Sigmoid colon (tissue), 7 donors: ENCODE results near the gene SCAF4. TPM values are rescaled to one million over a fixed set of nuclear protein-coding genes. Genes with fewer than 3 reads are reported as not detected.
"Not testable (repeated sequence)": the region's sequence is repeated elsewhere in the genome, so short reads cannot be mapped to it uniquely, and the experiment has no call there.

Source experiments
- DNase-seq: peaks from one replicate; pipeline ENCODE4 v3.0.0-alpha.2; 2019
- H3K27ac ChIP-seq, 4 donors: fragments of 200-600 bp; sonication (generic); one replicate each; pipeline ENCODE4 v1.5.1; 2016 to 2019; ENCODE audit warnings: mild to moderate bottlenecking in 1 of 4
- H3K27me3 ChIP-seq, 3 donors: fragments of 200-600 bp; sonication (generic); one replicate each; pipeline ENCODE4 v1.5.1; 2019; ENCODE audit warnings: mild to moderate bottlenecking in 1 of 3
- H3K36me3 ChIP-seq, 4 donors: fragments of 200-600 bp; sonication (generic); one replicate each; pipeline ENCODE4 v1.5.1; 2016 to 2019
- H3K4me1 ChIP-seq, 4 donors: fragments of 200-600 bp; sonication (generic); one replicate each; pipeline ENCODE4 v1.5.1; 2017 to 2019
- H3K4me3 ChIP-seq, 4 donors: fragments of 200-600 bp; sonication (generic); one replicate each; pipeline ENCODE4 v1.5.1; 2017 to 2019; ENCODE audit warnings: mild to moderate bottlenecking in 2 of 4, moderate library complexity in 1 of 4
- H3K9me3 ChIP-seq, 4 donors: fragments of 200-600 bp in 3 of 4; sonication (generic) in 3 of 4; one replicate each; pipeline versions ENCODE4 v1.5.1 to v1.6.1; 2013 to 2019
- CTCF ChIP-seq, 4 experiments: fragments of 450-650 bp in 3 of 4; fragments of 200-600 bp in 1 of 4; IDR thresholded peaks; one replicate each; pipeline ENCODE4 v1.5.1; 2016 to 2019; ENCODE audit warnings: antibody characterized with exemption in 4 of 4, mild to moderate bottlenecking in 3 of 4, moderate library complexity in 2 of 4
- EP300 ChIP-seq, 4 donors: sonication (generic); formaldehyde crosslinking; IDR thresholded peaks; one replicate each; pipeline ENCODE4 v1.6.1; 2017; ENCODE audit warnings: antibody characterized with exemption in 4 of 4
- POLR2A ChIP-seq, 2 donors: fragments of 450-650 bp; IDR thresholded peaks; one replicate each; pipeline ENCODE4 v1.6.1; 2016; ENCODE audit warnings: antibody characterized with exemption in 2 of 2, mild to moderate bottlenecking in 2 of 2, moderate library complexity in 2 of 2
- POLR2AphosphoS5 ChIP-seq, 4 donors: sonication (generic); formaldehyde crosslinking; IDR thresholded peaks; one replicate each; pipeline ENCODE4 v1.6.1; 2017; ENCODE audit warnings: antibody characterized with exemption in 4 of 4
- WGBS, 2 donors: extraction: QIAGEN DNeasy Blood & Tissue Kit; methylation state at CpG; one replicate each; pipeline ENCODE4 v1.1.7; 2013; 5-methylcytosine and 5-hydroxymethylcytosine counted together
- intact Hi-C: fragments of 100-400 bp; cut with DNase I; formaldehyde crosslinking; loops from one replicate; pipeline ENCODE4 v1.15.1; 2023
- polyA plus RNA-seq, 3 donors: library from polyadenylated mRNA; stranded (reverse); fragments of 200-250 nt; gene quantifications; one replicate each; pipeline ENCODE4 v1.2.3, GENCODE V29; 2013
- total RNA-seq, 4 donors: library from RNA; depleted of rRNA; stranded (reverse); fragments of >200 nt; gene quantifications; one replicate each; pipeline ENCODE4 v1.1.0, GENCODE V29; 2016
- donor health status: healthy with polysubstance abuse.
- donor health status: Bipolar disorder and iron deficiency.
- donor health status: healthy.

SCAF4 gene
- total and polyA plus RNA-seq, 7 donors: 6.0 to 19.1 (median 11.4) TPM

GRCh38 chr21:31667639-31668038 lies 64.3 kb downstream of the SCAF4 start:
- no peaks in the 10 kb centered on the region for H3K27me3 ChIP-seq
- DNase-seq: no peak
- peaks cover 0 to 80% (median 28%) of the 10 kb centered on the region in 4 donors for H3K36me3 ChIP-seq
- intact Hi-C loops: no loop called here
- H3K4me3 ChIP-seq: no peak overlapping the region
- no peaks in the 10 kb centered on the region for H3K9me3 ChIP-seq
- no peak overlapping the region for H3K27ac ChIP-seq
- TF ChIP-seq CTCF (IDR thresholded peaks at IDR 0.05) (no peak), EP300 (IDR thresholded peaks at IDR 0.05) (no peak)
- peaks cover 0 to 40% (median 21%) of the 10 kb centered on the region in 4 donors for H3K4me1 ChIP-seq

GRCh38 chr21:31667132-31667531 lies 64.8 kb downstream of the SCAF4 start:
- WGBS, 2 donors: 85 to 90% methylated on average over 5 of the region's 5 CpGs
- DNase-seq: no peak
- Histone ChIP-seq H3K27ac (no peak overlapping the region), H3K27me3 (no peaks in the 10 kb centered on the region), H3K9me3 (no peaks in the 10 kb centered on the region), H3K4me1 (peaks cover 0 to 46% (median 26%) of the 10 kb centered on the region in 4 donors), H3K4me3 (no peak overlapping the region), H3K36me3 (peaks cover 0 to 79% (median 28%) of the 10 kb centered on the region in 4 donors)
- TF ChIP-seq CTCF (IDR thresholded peaks at IDR 0.05): no peak
- TF ChIP-seq POLR2AphosphoS5 (IDR thresholded peaks at IDR 0.05): no peak
- no peak for TF ChIP-seq EP300 (IDR thresholded peaks at IDR 0.05)
- no peak for TF ChIP-seq POLR2A (IDR thresholded peaks at IDR 0.05)
- intact Hi-C loops: no loop called here

- WGBS, 2 donors: 73 to 74% methylated on average over 5 of the region's 5 CpGs
- peaks cover 0 to 52% (median 32%) of the 10 kb centered on the region in 4 donors for H3K4me1 ChIP-seq
Observed at GRCh38 chr21:31666445-31667010, 65.4 kb downstream of the SCAF4 start.

GRCh38 chr21:31665869-31666268 lies 66.0 kb downstream of the SCAF4 start:
- peaks cover 0 to 58% (median 39%) of the 10 kb centered on the region in 4 donors for H3K4me1 ChIP-seq
- H3K9me3 ChIP-seq, H3K4me3 ChIP-seq, DNase-seq, H3K27me3 ChIP-seq, H3K27ac ChIP-seq, intact Hi-C loops: not testable (repeated sequence)
- peaks cover 0 to 74% (median 19%) of the 10 kb centered on the region in 4 donors for H3K36me3 ChIP-seq
- WGBS, 2 donors: 95 to 100% methylated on average over 4 of the region's 4 CpGs

More at GRCh38 chr21:31666445-31667010, 65.4 kb downstream of the SCAF4 start:
- no peak for DNase-seq
- Histone ChIP-seq H3K4me3 (no peak overlapping the region), H3K27me3 (no peaks in the 10 kb centered on the region), H3K27ac (no peak overlapping the region), H3K36me3 (peaks cover 0 to 78% (median 24%) of the 10 kb centered on the region in 4 donors), H3K9me3 (no peaks in the 10 kb centered on the region)
- intact Hi-C loops: no loop called here
- no peak for TF ChIP-seq CTCF (IDR thresholded peaks at IDR 0.05)
- no peak for TF ChIP-seq EP300 (IDR thresholded peaks at IDR 0.05)

- Histone ChIP-seq H3K36me3 (peaks cover 0 to 70% (median 19%) of the 10 kb centered on the region in 4 donors), H3K27me3 (no peaks in the 10 kb centered on the region), H3K9me3 (no peaks in the 10 kb centered on the region), H3K27ac (no peak overlapping the region), H3K4me3 (no peak overlapping the region), H3K4me1 (peaks cover 0 to 62% (median 43%) of the 10 kb centered on the region in 4 donors)
- WGBS, 2 donors: 72 to 81% methylated on average over 8 of the region's 8 CpGs
- TF ChIP-seq CTCF (IDR thresholded peaks at IDR 0.05): no peak
- no peak for DNase-seq
- intact Hi-C loops: no loop called here
Observed at GRCh38 chr21:31665397-31665796, 66.5 kb downstream of the SCAF4 start.
